ENCODE results near the gene ATP5F1D.

ATP5F1D gene

GRCh38 chr19:1271528-1272422 lies 30.2 kb downstream of the ATP5F1D start:
- no peak for DNase-seq

- no peak for DNase-seq
Measured at GRCh38 chr19:1272423-1273262, 31.1 kb downstream of the ATP5F1D start.

- no peak for DNase-seq
Measured at GRCh38 chr19:1273263-1274041, 31.9 kb downstream of the ATP5F1D start.

GRCh38 chr19:1274081-1274851 lies 32.7 kb downstream of the ATP5F1D start:
- no peak for DNase-seq

DNA sequence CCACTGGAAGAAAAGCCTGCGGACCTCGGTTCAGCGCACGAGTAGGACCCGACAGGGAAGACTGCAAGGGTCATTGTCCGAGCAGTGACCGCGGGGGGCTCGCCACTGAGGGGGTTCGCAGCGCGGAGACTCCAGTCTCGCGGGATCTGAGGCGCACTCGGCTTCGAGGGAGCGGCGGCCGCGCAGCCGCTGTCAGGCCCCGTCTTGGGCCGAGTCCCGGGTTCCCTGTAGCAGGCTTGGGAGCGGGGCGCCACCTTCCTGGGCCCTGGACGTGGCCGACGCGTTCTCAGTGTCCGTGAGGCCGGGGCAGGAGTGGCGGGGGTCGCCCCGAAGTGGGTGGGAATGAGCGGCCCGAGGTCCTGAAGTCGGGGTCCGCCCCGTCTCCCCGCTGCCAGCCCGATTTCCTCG lies 33.3 kb downstream of the ATP5F1D start:
- no peak for DNase-seq

GRCh38 chr19:1275260-1275975 lies 33.9 kb downstream of the ATP5F1D start, which contains the start of gene FAM174C:
Gene FAM174C (plus strand): TSS chr19:1275530. CDS start chr19:1275550, 20 bp downstream.
- peak; percentile 95 for DNase-seq

GRCh38 chr19:1275976-1276627 lies 34.6 kb downstream of the ATP5F1D start:
- no peak for DNase-seq

DNA sequence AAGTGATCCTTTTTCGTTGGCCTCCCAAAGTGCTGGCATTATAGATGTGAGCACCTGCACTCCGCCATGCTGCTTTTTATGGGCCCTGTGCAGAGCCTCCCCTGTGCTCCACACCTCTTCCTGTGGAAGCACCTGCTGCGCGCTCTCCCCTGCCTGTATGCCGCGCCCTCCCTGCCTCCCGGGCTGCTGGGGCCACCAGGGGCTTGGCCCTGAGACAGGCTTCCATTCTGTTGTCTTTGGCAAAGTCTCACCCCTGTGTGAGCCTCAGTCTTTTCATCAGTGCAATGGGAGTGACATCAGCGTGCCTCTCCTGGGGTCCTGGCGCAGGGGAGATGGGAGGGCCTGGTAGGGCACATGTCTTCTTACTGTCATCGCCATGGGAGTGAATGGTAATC lies 35.1 kb downstream of the ATP5F1D start:
- peak; percentile 63 for DNase-seq

- no peak for DNase-seq
Measured at GRCh38 chr19:1277061-1277460, 35.5 kb downstream of the ATP5F1D start.

DNA sequence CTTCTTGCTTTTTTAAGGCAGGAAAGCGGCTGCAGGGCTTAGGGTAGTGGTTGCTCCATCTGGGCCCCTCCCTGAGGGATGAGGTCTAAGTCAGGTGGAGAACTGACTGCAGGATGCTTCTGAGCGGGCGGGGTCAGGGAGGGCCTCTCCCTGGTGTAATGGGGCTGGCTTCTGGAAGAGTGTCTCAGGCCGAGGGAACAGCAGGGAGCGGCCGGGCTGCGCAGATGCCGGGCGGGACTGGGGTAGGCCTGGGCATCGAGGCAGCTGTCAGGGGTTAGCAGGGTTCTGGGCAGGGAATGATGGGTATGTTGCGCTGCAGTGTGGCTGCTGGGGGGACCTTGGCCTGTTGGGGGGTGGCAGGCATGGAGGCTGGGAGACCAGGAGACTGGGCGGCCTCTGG lies 36.5 kb downstream of the ATP5F1D start:
- DNase-seq: no peak

DNA sequence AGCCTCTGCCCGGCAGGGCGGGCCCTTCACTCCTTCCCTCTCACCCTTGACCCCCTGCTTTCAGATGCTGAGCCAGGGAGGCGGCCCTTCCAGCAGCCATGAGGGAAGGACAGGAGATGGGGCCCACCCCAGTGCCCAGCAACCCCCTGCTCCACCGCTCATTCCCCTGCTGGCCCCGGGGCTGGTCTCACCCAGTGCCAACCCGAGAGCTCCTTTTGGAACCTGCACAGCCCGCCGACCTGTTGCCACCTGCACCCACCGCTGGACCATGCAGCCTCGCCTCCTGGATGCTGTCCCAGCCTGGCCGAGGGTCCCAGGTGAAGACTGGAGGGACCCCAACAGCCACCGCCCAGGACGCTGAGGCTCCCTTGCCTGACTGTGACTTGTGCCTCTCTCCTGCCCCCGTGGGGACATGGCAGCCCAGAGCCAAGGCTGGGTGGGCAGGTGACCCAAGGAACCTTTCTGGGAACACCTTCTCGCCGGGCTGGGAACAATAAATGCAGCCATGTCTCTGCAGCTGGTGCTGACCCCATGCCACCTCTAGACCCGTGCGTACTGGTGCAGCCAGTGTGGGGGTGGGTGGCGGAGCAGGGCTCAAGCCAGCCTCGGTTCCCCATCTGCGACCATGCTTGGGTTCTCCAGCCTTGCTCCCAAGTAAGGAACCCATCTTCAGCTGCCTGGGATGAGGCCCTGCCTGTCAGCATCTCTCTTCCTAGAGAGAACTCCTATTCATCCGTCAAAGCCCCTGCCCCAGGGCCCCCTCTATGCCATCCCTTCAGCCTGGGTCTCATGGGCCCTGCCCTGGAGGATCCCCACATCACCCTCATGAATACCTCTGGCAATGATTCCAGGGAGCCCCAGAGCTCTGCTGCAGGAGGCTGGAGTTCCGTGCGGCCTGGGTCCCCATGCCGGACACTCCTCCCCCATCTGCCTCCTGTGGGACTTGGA lies 37.4 kb downstream of the ATP5F1D start:
- no peak for DNase-seq

- DNase-seq: peak; percentile 53
Measured at GRCh38 chr19:1279782-1280341, 38.3 kb downstream of the ATP5F1D start.

DNA sequence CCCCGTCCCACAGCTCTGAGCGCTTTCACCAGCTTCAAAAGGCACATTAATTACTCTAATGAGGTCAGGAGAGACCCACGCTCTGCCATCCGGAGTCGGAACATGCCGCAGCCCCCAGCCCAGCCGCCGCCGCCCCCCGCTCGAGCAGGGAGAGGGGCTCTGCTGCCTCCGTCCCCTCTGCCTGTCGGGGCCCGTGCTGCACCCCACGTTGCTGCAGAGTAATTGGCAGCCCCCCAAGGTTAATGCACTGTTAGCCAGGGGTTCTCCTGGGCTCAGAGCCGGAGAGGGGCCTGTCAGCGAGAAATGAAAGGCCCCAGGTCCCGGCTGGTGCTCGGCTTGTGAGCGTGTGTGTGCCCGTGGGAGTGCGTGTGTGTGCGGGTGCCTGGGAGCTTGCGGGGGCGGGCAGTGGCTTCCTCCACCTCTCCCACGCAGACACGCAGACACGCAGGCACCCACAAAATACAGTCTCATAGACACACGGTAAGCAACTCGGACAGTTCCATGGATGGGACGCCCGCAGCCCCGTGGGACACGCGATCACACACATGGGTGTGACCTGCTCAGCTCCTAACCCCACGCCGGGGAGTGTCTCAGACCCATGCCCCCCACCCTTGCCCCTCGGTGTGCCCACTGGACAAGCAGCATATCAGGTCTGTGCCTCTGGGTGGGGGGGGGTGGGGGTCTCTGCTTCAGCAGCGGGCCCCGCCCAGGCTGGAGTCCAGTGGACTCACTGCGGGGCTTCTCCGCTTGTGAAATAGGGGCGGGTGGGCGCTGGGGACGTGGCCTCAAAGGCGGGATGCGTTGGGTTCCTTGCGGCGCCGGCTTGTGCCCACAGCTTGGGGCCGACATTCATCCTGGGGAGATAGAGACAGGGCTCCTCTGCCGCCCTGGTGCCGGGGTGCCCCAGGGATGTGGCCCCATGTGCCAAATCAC lies 39.4 kb downstream of the ATP5F1D start:
- DNase-seq: no peak

GRCh38 chr19:1281569-1282287 lies 40.2 kb downstream of the ATP5F1D start:
- DNase-seq: no peak

DNA sequence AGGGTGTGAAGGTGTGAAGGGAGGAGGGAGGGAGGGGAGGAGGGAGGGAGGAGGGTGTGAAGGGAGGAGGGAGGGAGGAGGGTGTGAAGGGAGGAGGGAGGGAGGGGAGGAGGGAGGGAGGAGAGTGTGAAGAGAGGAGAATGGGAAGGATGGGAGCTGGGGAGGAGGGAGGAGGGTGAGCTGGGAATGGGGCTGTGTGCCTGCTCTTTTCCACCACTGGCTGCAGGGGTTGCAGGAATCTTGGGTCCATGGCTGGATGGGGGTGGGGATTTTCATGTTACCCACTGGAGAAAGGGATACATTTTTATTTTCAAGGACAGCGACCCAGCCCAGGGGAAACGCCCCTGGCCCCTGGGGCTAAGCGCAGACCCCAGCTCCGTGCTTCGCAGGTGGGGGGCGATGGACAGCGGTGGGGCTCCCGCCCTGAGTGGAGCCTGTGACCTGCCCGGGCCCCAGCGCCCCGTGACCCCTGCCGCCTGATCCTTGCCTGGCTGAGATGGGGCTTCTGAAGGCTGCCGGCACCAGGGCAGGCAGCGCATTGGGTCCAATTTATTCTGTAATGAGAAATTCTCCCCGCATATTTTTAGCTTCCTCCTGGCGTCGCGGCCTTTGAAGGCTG lies 41.1 kb downstream of the ATP5F1D start:
- no peak for DNase-seq

GRCh38 chr19:1283207-1283916 lies 41.8 kb downstream of the ATP5F1D start:
- DNase-seq: no peak

Data from NCI-H146 (cell line).